OCI-LY7 (cell line): ENCODE results near the gene PRR33. TPM values are rescaled to one million over a fixed set of nuclear protein-coding genes. Genes with fewer than 3 reads are reported as not detected.

Experiments used
- BruUV-seq: library from RNA; stranded (reverse); fragments of 400-500 nt; replicated peaks from 2 replicates; lab custom pipeline; 2021; lab: Mats Ljungman, UMichigan
- CTCF ChIA-PET: fragments of 300-600 bp; sonication (Branson Sonifier 250); formaldehyde crosslinking; loops from one replicate; lab custom pipeline; 2022; ENCODE audit warnings: antibody characterized with exemption; ENCODE audit not compliant: unreplicated experiment; lab: Charles Lee
- POLR2A ChIA-PET: fragments of 300-600 bp; sonication (Branson Sonifier 250); formaldehyde crosslinking; loops from one replicate; lab custom pipeline; 2022; ENCODE audit warnings: antibody characterized with exemption; lab: Charles Lee
- DNase-seq: peaks from one replicate; pipeline ENCODE4 v3.0.0-alpha.2; 2015; ENCODE audit warnings: low spot score
- H2AFZ ChIP-seq: fragments of 200-600 bp; sonication (generic), shearing (Covaris generic); 2 replicates; pipeline ENCODE4 v1.6.1; 2014; ENCODE audit warnings: mild to moderate bottlenecking, antibody characterized with exemption, low read length, moderate library complexity
- H3K27ac ChIP-seq: fragments of 200-600 bp; sonication (generic); 2 replicates; pipeline ENCODE4 v1.5.1; 2014; ENCODE audit warnings: mixed run types, low read depth, mild to moderate bottlenecking, moderate library complexity, low read length, inconsistent platforms; ENCODE audit not compliant: poor library complexity, severe bottlenecking
- H3K36me3 ChIP-seq: fragments of 200-600 bp; sonication (generic); 2 replicates; pipeline ENCODE4 v1.6.1; 2014; ENCODE audit warnings: mild to moderate bottlenecking, antibody characterized with exemption, low read length, moderate library complexity, mixed read lengths; ENCODE audit not compliant: insufficient read depth
- H3K4me1 ChIP-seq: fragments of 200-600 bp; sonication (generic); 2 replicates; pipeline ENCODE4 v1.5.1; 2014; ENCODE audit warnings: mild to moderate bottlenecking, low read length; ENCODE audit not compliant: insufficient read depth, poor library complexity, severe bottlenecking
- H3K4me2 ChIP-seq: fragments of 200-600 bp; sonication (generic); 2 replicates; pipeline ENCODE4 v1.6.1; 2014; ENCODE audit warnings: mild to moderate bottlenecking, low read length
- H3K4me3 ChIP-seq: fragments of 200-600 bp; sonication (generic); 2 replicates; pipeline ENCODE4 v1.5.1; 2014; ENCODE audit warnings: mild to moderate bottlenecking, low read depth, low read length; ENCODE audit not compliant: poor library complexity, severe bottlenecking
- H3K79me2 ChIP-seq: fragments of 200-600 bp; sonication (generic); 2 replicates; pipeline ENCODE4 v1.6.1; 2016; ENCODE audit warnings: low read depth, mild to moderate bottlenecking, low read length, moderate library complexity, mixed read lengths; ENCODE audit not compliant: insufficient read depth
- H3K9me2 ChIP-seq: fragments of 200-600 bp; sonication (generic); 2 replicates; pipeline ENCODE4 v1.6.1; 2016; ENCODE audit warnings: mild to moderate bottlenecking, low read length, mixed read lengths; ENCODE audit not compliant: insufficient read depth
- H3K9me3 ChIP-seq: fragments of 200-600 bp; sonication (generic); 2 replicates; pipeline ENCODE4 v1.6.1; 2014; ENCODE audit warnings: mild to moderate bottlenecking, mixed run types, low read length, mixed read lengths
- H4K20me1 ChIP-seq: fragments of 200-600 bp; sonication (generic); 2 replicates; pipeline ENCODE4 v1.6.1; 2014; ENCODE audit warnings: mild to moderate bottlenecking, antibody characterized with exemption, low read length, moderate library complexity, mixed read lengths; ENCODE audit not compliant: insufficient read depth
- CTCF ChIP-seq: fragments of 200-600 bp; sonication (generic); conservative IDR thresholded peaks from 2 replicates; pipeline ENCODE4 v1.5.1; 2014; ENCODE audit warnings: mild to moderate bottlenecking, antibody characterized with exemption, low read length, moderate library complexity, mixed read lengths
- EZH2phosphoT487 ChIP-seq: fragments of 200-600 bp; sonication (generic); IDR thresholded peaks from 2 replicates; pipeline ENCODE4 v1.6.1; 2018; ENCODE audit warnings: low read depth, borderline replicate concordance, mild to moderate bottlenecking, mixed run types, antibody characterized with exemption, low read length, moderate library complexity, mixed read lengths
- intact Hi-C: fragments of 100-400 bp; cut with micrococcal nuclease; formaldehyde crosslinking; loops from one replicate; pipeline ENCODE4 v1.10.0; 2022; ENCODE audit not compliant: unreplicated experiment
- total RNA-seq, 2 experiments: library from RNA; depleted of rRNA in 1 of 2; stranded (reverse); fragments of >200 nt in 1 of 2; shearing (Covaris generic) in 1 of 2; gene quantifications; 2 replicates each; pipeline ENCODE4 v1.2.3, GENCODE V29; 2014 to 2022

Gene PRR33
- total RNA-seq, 2 experiments from 2014 or later, result not detected

GRCh38 chr11:1931341-1932104, 39.8 kb upstream of the PRR33 start:
- TF ChIP-seq EZH2phosphoT487 (no peak), CTCF (no peak)
- Histone ChIP-seq H2AFZ (no peak overlapping the region), H3K9me2 (no peaks in the 10 kb centered on the region), H3K79me2 (no peaks in the 10 kb centered on the region), H3K36me3 (no peaks in the 10 kb centered on the region), H3K4me3 (no peak overlapping the region), H3K4me2 (no peak overlapping the region), H4K20me1 (no peaks in the 10 kb centered on the region), H3K27ac (no peak overlapping the region), H3K9me3 (no peaks in the 10 kb centered on the region), H3K4me1 (no peaks in the 10 kb centered on the region)
- ChIA-PET POLR2A (interaction anchor here (0.6 kb wide), 1 partner anchor 437 kb away, joined by 3 read pairs; no protein-coding TSS in a partner anchor), CTCF (interaction anchor here (1.1 kb wide), 1 partner anchor 49 kb away, joined by 3 read pairs; no protein-coding TSS in a partner anchor)
- no TSS peak for BruUV-seq
- intact Hi-C loops, result no loop called here
- DNase-seq, result no peak

GRCh38 chr11:1930462-1930830, 38.8 kb upstream of the PRR33 start:
- Histone ChIP-seq H3K4me2 (no peak overlapping the region), H3K4me3 (no peak overlapping the region), H2AFZ (no peak overlapping the region), H3K9me2 (no peaks in the 10 kb centered on the region), H3K9me3 (no peaks in the 10 kb centered on the region), H3K36me3 (no peaks in the 10 kb centered on the region), H3K79me2 (no peaks in the 10 kb centered on the region), H3K4me1 (no peaks in the 10 kb centered on the region), H3K27ac (no peak overlapping the region), H4K20me1 (no peaks in the 10 kb centered on the region)
- intact Hi-C loops, result no loop called here
- ChIA-PET POLR2A (no interaction called here), CTCF (no interaction called here)
- DNase-seq, result no peak
- BruUV-seq, result no TSS peak
- TF ChIP-seq CTCF, result no peak
- TF ChIP-seq EZH2phosphoT487, result no peak
